Neural cell (in vitro differentiated cells): ENCODE results near the gene AEN. TPM values are rescaled to one million over a fixed set of nuclear protein-coding genes. Genes with fewer than 3 reads are reported as not detected.

ENCODE experiments used
- H2AFZ ChIP-seq: fragments of 200-600, 300-800 bp; sonication (generic), shearing (Covaris generic); 2 replicates; pipeline ENCODE4 v1.6.0; 2014; ENCODE audit warnings: low read depth, mild to moderate bottlenecking, antibody characterized with exemption, low read length, moderate library complexity
- H3F3A ChIP-seq: fragments of 200-600 bp; shearing (Covaris generic); 2 replicates; pipeline ENCODE4 v1.6.1; 2016; ENCODE audit warnings: mild to moderate bottlenecking, moderate library complexity, mixed read lengths, antibody characterized with exemption, low read length; ENCODE audit not compliant: insufficient read depth, poor library complexity, severe bottlenecking
- H3K27ac ChIP-seq: fragments of 200-600, 300-800 bp; sonication (generic), shearing (Covaris generic); 2 replicates; pipeline ENCODE4 v1.5.1; 2014; ENCODE audit warnings: mild to moderate bottlenecking, low read length, moderate library complexity
- H3K27me3 ChIP-seq: fragments of 300-800, 200-600 bp; sonication (generic), shearing (Covaris generic); 2 replicates; pipeline ENCODE4 v1.6.0; 2014; ENCODE audit warnings: mild to moderate bottlenecking, low read depth, low read length, moderate library complexity; ENCODE audit not compliant: insufficient read depth
- H3K36me3 ChIP-seq: fragments of 300-800, 200-600 bp; sonication (generic), shearing (Covaris generic); 2 replicates; pipeline ENCODE4 v1.5.1; 2014; ENCODE audit warnings: mild to moderate bottlenecking, antibody characterized with exemption, low read length, moderate library complexity; ENCODE audit not compliant: insufficient read depth
- H3K4me2 ChIP-seq: fragments of 300-800, 200-600 bp; sonication (generic), shearing (Covaris generic); 2 replicates; pipeline ENCODE4 v1.6.0; 2014; ENCODE audit warnings: mild to moderate bottlenecking, low read length
- H3K4me3 ChIP-seq: fragments of 300-800, 200-600 bp; sonication (generic), shearing (Covaris generic); 2 replicates; pipeline ENCODE4 v1.5.1; 2014; ENCODE audit warnings: mild to moderate bottlenecking, low read length, moderate library complexity
- H3K79me2 ChIP-seq: fragments of 200-600 bp; shearing (Covaris generic); replicated peaks from 2 replicates; pipeline ENCODE4 v1.6.0; 2014; ENCODE audit warnings: mild to moderate bottlenecking, low read length, moderate library complexity; ENCODE audit not compliant: insufficient read depth
- H3K9ac ChIP-seq: fragments of 300-800, 200-600 bp; sonication (generic), shearing (Covaris generic); 2 replicates; pipeline ENCODE4 v1.6.1; 2016; ENCODE audit warnings: mild to moderate bottlenecking, low read length, mixed read lengths
- H3K9me2 ChIP-seq: fragments of 200-600 bp; shearing (Covaris generic); 2 replicates; pipeline ENCODE4 v1.6.1; 2016; ENCODE audit warnings: mild to moderate bottlenecking, low read length, mixed read lengths; ENCODE audit not compliant: insufficient read depth
- H3K9me3 ChIP-seq: fragments of 200-600, 300-800 bp; sonication (generic), shearing (Covaris generic); 2 replicates; pipeline ENCODE4 v1.6.1; 2016; ENCODE audit warnings: mild to moderate bottlenecking, mixed run types, low read length, moderate library complexity, mixed read lengths
- H4K20me1 ChIP-seq: fragments of 200-600 bp; shearing (Covaris generic); 2 replicates; pipeline ENCODE4 v1.6.1; 2016; ENCODE audit warnings: mild to moderate bottlenecking, mixed run types; ENCODE audit not compliant: insufficient read depth
- CTCF ChIP-seq: fragments of 450-650 bp; IDR thresholded peaks from 2 replicates; pipeline ENCODE4 v1.5.1; 2014; ENCODE audit warnings: antibody characterized with exemption, mild to moderate bottlenecking, moderate library complexity; ENCODE audit not compliant: poor library complexity, severe bottlenecking
- EP300 ChIP-seq: fragments of 450-650 bp; conservative IDR thresholded peaks from 2 replicates; pipeline ENCODE4 v1.6.1; 2014; ENCODE audit warnings: antibody characterized with exemption, mild to moderate bottlenecking, moderate library complexity; ENCODE audit not compliant: poor library complexity, severe bottlenecking
- EZH2 ChIP-seq: fragments of 200-600, 300-800 bp; shearing (Covaris generic), sonication (generic); IDR thresholded peaks from 2 replicates; pipeline ENCODE4 v1.6.1; 2014; ENCODE audit warnings: antibody characterized with exemption, low read length, borderline replicate concordance, mild to moderate bottlenecking; ENCODE audit not compliant: insufficient read depth, poor library complexity, severe bottlenecking
- MXI1 ChIP-seq: fragments of 450-650 bp; conservative IDR thresholded peaks from 2 replicates; pipeline ENCODE4 v1.6.1; 2014; ENCODE audit warnings: antibody characterized with exemption, mild to moderate bottlenecking; ENCODE audit not compliant: poor library complexity, severe bottlenecking
- POLR2AphosphoS5 ChIP-seq: IDR thresholded peaks from 2 replicates; pipeline ENCODE4 v1.6.1; 2012
- RAD21 ChIP-seq: fragments of 450-650 bp; conservative IDR thresholded peaks from 2 replicates; pipeline ENCODE4 v1.6.1; 2014; ENCODE audit warnings: antibody characterized with exemption, mild to moderate bottlenecking, moderate library complexity
- REST ChIP-seq: IDR thresholded peaks from 2 replicates; pipeline ENCODE4 v1.6.1; 2012; ENCODE audit warnings: borderline replicate concordance
- SMC3 ChIP-seq: fragments of 450-650 bp; conservative IDR thresholded peaks from 2 replicates; pipeline ENCODE4 v1.6.1; 2014; ENCODE audit warnings: antibody characterized with exemption, mild to moderate bottlenecking, moderate library complexity; ENCODE audit not compliant: poor library complexity
- TAF1 ChIP-seq: IDR thresholded peaks from 2 replicates; pipeline ENCODE4 v1.6.1; 2012; ENCODE audit warnings: low read depth
- polyA plus RNA-seq: library from polyadenylated mRNA; depleted of rRNA; stranded (reverse); fragments of >200 nt; gene quantifications from 2 replicates; pipeline ENCODE4 v1.2.3, GENCODE V29; 2014

Gene AEN
- polyA plus RNA-seq, 1 donor from 2014 or later, result 17.2 TPM

GRCh38 chr15:88618686-88619085 lies 2.5 kb upstream of the AEN start:
- H3K27me3 ChIP-seq, result no peaks in the 10 kb centered on the region
- TF ChIP-seq TAF1 (no peak), RAD21 (no peak), REST (no peak), EP300 (no peak), SMC3 (no peak), POLR2AphosphoS5 (no peak), CTCF (no peak), EZH2 (no peak), MXI1 (no peak)
- no peak overlapping the region for H3K27ac ChIP-seq
- H3K9me2 ChIP-seq, result no peaks in the 10 kb centered on the region
- H3K4me3 ChIP-seq, result no peak overlapping the region
- no peaks in the 10 kb centered on the region for H3F3A ChIP-seq
- no peak overlapping the region for H3K4me2 ChIP-seq
- H3K79me2 ChIP-seq, result peaks cover 23% of the 10 kb centered on the region
- H3K9me3 ChIP-seq, result no peaks in the 10 kb centered on the region
- no peaks in the 10 kb centered on the region for H4K20me1 ChIP-seq
- H3K36me3 ChIP-seq, result no peaks in the 10 kb centered on the region
- H2AFZ ChIP-seq, result no peak overlapping the region
- H3K9ac ChIP-seq, result no peak overlapping the region

GRCh38 chr15:88619796-88620195 lies 1.3 kb upstream of the AEN start:
- no peaks in the 10 kb centered on the region for H3K9me2 ChIP-seq
- TF ChIP-seq POLR2AphosphoS5 (no peak), TAF1 (no peak), RAD21 (no peak), EP300 (no peak), SMC3 (no peak), REST (no peak), MXI1 (no peak), CTCF (no peak), EZH2 (no peak)
- H3K9me3 ChIP-seq, result no peaks in the 10 kb centered on the region
- no peaks in the 10 kb centered on the region for H3K27me3 ChIP-seq
- no peaks in the 10 kb centered on the region for H3K36me3 ChIP-seq
- no peak overlapping the region for H3K4me3 ChIP-seq
- no peaks in the 10 kb centered on the region for H3F3A ChIP-seq
- peaks cover 34% of the 10 kb centered on the region for H3K79me2 ChIP-seq
- H3K4me2 ChIP-seq, result no peak overlapping the region
- no peak overlapping the region for H3K27ac ChIP-seq
- no peak overlapping the region for H3K9ac ChIP-seq
- no peak overlapping the region for H2AFZ ChIP-seq
- no peaks in the 10 kb centered on the region for H4K20me1 ChIP-seq
